Hematopoietic multipotent progenitor cell treated with erythropoietin and hydrocortisone succinate and interleukin-3 and kit ligand, for 17 days (in vitro differentiated cells): ENCODE results near the gene AMH.

Experiments
- DNase-seq: peaks from one replicate; pipeline ENCODE4 v3.0.0-alpha.2; 2015; ENCODE audit warnings: low spot score

AMH gene

DNA sequence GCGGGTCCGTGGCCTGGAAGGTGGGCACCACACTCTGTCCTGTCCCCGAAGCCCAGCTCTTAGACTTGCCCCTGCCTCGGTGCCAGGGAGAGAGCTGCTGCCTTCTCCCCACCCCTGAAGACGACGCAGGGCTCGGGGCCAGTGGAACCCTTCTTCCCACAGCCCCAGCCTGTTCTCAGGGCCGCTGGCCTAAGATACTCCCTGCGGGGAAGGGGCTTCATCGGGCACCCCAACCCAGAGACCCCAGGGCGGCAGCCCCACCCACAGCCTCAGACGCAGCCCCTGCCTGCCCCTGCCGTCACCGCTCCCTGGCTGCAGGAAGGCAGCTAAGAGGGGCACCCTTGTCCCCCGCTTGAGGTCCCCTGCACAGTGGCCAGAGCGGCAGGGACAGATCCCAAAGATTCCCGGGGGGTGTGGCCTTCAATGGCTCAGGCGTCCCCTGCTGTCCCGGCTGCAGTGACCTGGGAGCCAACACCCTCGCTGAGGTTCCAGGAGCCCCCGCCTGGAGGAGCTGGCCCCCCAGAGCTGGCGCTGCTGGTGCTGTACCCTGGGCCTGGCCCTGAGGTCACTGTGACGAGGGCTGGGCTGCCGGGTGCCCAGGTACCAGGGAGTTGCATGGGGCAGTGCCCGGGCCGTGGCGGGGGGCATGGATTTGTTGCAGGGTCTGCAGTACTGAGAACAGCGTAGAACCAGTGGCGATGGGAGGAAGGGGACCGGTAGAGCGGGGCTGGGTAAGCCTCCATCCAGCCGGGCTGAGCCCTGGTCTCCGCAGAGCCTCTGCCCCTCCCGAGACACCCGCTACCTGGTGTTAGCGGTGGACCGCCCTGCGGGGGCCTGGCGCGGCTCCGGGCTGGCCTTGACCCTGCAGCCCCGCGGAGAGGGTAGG lies 1.0 kb downstream of the AMH start:
- no peak for DNase-seq

DNA sequence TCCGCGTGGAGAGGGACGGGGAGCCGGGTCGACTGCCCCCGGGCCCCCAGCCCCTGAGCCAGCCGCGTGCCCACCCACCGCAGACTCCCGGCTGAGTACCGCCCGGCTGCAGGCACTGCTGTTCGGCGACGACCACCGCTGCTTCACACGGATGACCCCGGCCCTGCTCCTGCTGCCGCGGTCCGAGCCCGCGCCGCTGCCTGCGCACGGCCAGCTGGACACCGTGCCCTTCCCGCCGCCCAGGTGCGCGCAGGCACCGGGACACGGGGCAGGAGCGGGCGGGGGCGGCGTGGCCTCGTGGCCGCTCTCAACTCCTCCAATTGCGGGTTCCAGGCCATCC lies 1.6 kb downstream of the AMH start:
- DNase-seq = no peak

DNA sequence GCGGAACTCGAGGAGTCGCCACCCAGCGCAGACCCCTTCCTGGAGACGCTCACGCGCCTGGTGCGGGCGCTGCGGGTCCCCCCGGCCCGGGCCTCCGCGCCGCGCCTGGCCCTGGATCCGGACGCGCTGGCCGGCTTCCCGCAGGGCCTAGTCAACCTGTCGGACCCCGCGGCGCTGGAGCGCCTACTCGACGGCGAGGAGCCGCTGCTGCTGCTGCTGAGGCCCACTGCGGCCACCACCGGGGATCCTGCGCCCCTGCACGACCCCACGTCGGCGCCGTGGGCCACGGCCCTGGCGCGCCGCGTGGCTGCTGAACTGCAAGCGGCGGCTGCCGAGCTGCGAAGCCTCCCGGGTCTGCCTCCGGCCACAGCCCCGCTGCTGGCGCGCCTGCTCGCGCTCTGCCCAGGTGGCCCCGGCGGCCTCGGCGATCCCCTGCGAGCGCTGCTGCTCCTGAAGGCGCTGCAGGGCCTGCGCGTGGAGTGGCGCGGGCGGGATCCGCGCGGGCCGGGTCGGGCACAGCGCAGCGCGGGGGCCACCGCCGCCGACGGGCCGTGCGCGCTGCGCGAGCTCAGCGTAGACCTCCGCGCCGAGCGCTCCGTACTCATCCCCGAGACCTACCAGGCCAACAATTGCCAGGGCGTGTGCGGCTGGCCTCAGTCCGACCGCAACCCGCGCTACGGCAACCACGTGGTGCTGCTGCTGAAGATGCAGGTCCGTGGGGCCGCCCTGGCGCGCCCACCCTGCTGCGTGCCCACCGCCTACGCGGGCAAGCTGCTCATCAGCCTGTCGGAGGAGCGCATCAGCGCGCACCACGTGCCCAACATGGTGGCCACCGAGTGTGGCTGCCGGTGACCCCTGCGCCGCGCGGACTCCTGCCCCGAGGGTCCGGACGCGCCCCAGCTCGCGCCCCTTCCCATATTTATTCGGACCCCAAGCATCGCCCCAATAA lies 2.3 kb downstream of the AMH start:
- DNase-seq = no peak

DNA sequence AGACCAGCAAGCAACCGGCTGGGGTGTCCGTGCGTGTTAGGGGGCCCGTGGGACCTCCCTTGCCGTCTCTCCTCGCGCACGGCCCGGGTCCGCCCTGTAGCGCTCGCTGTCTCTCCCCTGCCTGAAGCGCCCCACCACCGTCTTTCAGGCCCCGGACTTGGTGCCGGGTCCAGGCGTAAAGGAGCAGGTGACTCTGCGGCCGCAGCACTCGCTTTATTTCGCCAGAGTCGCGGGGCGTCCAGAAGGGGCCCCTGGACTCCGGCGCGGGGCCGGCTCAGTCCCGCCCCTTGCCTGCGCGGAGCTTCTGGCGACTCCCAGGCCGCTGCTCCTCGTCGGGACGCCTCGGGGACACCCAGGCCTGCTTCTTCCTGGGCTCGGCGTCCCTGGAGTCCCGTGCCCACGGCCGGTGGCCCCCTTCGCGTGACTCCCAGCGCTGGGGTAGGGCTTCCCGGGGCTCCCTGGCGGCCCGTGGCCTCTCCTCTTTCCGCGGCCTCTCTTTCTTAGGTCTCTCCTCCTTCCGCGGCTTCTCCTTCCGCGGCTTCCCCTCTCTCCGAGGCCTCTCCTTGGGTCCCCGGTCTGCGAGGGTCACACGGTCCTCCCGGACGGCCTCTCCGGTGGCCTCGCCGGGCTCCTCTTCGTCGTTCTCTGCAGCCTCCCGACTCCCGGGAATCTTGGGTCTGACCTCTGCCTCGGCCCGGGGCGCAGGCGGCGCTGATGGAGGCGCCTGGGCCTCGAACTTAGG lies 3.1 kb downstream of the AMH start:
- no peak for DNase-seq

DNA sequence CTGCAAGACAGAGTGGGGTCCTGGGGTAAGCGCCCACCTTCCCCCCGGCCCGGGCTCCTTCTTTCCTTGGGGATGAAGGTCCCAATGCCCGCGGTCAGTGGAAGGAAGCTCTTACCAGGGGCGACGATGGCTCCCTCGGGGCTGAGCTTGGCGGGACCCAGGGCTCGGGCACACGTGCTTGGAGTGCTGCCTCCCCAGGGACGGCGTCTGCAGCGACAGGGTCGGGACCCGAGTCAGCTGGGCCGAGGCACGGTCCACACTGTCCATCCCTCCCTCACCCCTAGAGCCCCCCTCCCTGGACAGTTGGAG lies 3.6 kb downstream of the AMH start:
- no peak for DNase-seq

DNA sequence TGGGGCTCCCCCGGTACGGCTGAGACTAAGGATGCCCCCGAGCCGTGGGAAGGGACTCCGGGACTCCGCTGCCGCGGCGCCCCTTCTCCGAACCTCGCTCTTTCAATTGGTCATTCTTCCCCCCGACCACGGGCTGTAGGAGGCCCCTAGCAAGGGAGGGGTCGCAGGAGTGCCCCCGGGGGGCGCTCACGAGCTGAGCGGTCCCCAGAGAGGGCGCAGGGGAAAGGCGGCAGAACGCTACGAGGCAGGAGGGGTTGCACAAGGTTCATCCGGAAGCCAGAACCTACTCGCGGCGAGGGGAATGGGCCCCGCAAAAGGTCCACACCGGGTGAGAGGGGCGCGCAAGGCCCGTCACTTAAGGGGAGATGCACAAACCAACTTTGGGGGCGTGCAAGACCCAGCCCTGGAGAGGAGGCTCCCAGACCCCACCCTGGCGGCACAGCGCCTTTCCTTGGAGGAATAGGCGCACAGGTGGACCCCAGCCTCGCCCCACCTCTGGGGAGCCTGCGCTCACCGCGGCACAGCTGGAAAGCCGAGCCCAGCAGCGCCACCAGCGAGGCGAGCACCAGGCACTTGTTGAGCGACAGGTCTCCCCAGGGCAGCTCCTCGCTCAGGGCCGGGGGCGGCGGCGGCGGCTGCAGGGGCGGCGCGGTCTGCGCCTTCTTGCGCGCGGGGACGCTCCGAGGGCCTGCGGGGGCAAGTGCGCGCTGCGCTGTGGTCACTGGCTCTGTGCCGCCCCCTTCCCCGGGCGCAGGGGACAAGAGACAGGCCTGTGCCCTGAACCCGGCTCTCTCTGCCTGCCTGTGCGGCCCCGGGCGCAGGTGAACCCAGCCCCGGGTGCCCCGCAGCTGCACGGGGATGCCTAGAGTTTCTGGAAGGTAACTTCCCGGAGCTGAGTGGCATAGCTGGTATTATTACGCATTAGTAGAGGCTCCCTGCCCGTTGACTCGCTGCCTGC lies 4.3 kb downstream of the AMH start:
- DNase-seq = peak; percentile 18

DNA sequence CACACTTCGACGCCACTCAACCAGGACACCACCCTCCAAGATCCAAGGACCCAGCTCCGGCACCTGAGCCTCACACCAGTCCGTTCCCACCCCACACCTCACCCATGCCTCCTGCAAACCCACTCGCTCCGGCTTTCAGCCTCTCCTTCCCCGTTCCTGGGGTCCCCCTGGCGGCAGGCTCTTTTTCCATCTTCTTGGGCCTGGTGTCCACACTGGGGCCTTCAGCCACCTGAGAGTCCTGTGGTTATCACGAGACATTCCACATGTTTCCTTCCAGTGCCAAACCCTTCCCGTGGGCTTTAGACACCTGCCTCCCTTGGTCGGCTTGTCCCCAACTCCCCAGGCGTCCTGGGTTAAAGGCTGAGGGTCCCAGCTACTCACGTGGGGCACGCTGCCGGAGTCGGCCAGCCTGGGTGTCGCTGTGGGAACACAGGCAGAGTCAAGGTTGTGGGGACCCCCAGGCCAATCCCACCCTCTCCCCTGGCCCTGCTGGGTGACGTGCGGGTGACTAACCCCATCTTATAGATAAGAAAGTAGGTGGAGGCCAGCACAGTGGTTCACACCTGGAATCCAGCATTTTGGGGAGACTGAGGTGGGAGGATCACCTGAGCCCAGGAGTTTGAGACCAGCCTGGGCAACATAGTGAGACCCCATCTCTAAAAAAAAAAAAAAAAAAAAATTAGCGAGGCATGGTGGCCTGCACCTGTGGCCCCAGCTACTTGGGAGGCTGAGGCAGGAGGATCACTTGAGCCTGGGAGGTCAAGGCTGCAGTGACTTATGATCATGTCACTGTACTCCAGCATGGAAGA lies 5.1 kb downstream of the AMH start:
- peak; percentile 13 for DNase-seq

DNA sequence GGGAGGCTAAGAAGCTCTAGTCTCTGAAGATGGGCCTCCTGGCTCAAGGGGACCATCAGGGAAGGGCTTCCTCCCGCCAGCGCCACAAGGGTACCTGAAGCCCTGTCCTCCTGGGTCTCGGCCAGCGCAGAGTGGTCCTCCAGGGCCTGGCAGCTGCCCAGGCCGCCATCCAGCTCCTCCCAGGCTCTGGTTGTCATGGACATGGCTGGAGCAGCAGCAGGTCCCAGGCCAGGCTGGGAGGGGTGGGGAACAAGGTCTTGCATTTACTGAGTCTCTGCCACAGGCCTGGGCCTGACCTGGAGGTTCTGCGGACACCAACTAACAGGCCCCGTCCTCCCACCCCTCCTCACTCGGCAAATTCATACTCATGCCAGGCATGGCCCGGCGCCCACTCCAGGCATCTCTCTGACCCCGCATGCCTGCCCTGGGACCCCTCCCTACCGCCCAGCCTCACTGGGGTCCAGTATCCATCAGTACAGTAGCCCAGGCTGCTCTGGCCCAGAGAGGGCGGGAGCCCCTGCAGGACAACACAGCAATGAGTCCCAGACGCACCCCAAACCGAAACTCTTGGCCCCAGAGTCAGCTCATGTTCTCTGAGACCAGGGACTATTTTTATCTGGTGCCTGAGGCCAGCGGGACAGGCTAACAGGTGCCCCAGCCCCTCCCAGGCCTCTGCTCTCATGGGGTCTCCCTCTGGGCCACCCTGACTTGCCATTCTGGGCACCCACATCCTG lies 6.2 kb downstream of the AMH start:
- no peak for DNase-seq

DNA sequence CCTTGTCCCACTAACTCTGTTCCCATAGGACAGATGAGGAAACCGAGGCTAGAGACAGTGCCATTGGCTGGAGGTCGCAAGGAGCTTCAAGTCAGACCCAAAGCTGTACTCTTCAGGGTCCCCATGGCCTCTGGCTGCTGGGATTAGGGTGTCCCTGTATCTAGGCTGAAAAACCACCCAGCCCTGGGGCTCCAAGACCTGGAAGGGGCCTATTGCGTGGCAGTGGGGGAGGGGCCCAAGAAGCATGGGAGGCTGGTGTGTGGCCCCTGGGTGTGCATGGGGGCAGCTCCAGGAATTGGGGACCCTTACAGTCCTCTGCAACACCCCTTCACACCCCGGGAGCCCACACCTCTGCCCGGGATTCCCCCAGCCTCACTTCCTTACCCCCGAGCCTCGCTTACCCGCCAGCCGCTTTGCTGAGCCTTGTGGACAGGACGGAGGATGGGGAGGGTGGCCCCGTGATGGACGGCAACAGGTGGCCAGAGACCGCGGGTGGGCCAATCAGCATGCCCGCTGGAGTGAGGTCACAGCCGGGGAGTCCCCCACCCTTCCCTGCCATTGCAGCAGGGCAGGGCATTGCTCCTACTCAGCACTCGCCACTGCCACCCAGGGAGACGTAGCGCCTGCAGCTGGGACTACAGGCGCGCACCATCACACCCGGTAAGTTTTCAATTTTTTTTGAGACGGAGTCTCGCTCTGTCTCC lies 7.0 kb downstream of the AMH start, which contains the start of gene JSRP1:
TSS of gene JSRP1 (minus strand) at position 436 of the 704 bp plus-strand sequence. CDS start 1,103 bp downstream, outside the sequence.
- DNase-seq = no peak

DNA sequence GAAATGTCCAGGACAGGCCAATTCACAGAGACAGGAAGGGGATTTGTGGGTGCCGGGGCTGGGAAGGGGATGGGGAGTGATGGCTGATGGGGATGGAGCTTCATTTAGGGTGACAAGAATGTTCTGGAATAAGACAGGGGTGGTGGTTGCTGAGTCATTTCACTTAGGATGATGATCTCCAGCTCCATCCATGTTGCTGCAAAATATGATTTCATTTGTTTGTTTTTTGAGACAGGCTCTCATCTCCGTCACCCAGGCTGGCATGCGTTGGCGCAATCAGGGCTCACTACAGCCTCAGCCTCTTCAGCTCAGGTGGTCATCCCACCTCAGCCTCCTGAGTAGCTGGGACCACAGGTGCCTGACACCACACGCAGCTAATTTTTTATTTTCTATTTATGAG lies 10.2 kb downstream of the AMH start:
- no peak for DNase-seq

DNA sequence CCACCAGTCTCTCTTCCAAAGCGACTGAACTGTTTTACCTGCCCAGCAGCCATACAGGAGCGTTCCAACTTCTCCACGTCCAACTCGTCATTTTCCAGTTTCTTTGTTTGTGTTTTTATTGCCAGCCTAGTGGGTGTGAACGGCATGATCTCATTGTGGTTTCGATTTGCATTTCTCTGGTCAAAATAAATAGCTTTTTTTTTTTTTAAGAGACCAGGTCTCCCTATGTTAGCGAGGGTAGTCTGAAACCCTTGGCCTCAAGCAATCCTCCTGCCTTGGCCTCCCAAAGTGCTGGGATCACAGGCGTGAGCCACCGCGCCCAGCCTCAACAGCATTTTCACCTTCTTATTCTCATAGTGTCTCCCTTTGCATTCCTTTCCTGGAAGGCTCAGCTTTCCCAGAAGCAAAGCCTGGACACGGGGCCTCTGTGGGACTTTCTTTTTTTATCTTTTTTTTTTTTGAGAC lies 11.2 kb downstream of the AMH start:
- DNase-seq = no peak

DNA sequence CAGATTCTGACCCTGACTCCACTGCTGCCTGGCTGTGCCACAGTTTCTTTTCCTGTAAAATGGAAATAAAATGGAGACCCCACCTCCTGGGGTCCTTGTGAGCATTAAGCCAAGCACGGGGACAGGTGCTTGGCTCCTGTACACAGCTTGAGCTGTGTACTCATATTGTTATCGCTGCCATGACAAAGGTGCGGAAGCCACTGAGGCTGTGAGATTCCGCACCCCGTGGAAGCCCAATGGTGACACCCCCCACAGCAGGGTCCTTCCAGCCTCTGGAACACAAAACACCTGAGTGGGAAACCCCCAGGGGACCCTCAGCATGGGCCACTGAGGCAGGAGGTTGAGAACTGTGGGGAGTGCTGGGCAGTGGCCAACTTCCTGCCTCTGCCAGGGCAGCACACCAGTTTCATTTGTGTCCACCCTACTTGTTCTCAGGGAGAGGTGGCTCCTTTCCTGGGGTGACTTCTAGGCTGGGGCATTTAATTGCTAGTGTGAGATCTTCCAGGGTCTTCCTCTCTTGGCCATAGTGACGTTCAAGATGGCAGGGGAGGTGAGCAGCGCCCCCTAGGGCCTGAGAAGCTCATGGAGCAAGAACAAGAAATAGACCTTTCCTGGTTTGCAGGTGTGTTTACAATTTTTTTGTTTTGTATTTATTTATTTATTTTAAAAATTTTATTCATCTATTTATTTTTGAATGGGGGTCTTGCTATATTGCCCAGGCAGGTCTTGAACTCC lies 12.5 kb downstream of the AMH start:
- peak; percentile 76 for DNase-seq

DNA sequence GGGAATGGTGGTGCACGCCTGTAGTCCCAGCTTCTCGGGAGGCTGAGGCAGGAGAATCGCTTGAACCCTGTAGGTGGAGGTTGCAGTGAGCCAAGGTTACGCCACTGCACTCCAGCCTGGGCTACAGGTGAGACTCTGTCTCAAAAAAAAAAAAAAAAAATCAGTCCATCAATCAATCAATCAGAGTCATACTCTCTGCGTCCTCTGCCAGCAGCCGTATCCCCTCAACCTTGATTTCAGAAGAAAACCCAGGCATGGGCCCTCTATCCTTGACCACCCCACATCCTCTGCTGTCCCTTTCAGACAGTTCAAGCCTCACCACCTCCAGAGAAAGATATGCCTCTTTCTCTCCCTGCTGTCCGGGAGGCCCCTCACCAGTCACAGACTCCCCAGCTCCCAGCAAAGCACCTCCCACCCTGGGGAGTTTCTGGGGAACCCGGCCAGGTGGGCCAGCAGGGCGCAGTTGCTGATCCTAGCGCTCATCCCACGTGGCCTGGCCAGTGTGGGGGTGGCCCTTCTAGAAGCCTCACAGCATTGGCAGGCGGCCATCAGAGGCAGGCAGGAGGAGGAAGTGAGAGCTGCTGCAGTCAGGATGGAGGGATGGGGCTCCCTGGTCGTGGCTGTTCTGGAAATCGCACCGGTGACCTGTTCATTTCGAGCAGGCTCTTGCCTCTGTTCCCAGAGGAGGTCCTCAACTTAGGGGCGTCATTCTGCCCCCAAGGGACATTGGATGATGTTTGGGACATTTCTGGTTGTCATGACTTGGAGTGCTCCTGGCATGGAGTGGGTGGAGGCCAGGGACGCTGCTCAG lies 17.3 kb downstream of the AMH start:
- peak; percentile 93 for DNase-seq

DNA sequence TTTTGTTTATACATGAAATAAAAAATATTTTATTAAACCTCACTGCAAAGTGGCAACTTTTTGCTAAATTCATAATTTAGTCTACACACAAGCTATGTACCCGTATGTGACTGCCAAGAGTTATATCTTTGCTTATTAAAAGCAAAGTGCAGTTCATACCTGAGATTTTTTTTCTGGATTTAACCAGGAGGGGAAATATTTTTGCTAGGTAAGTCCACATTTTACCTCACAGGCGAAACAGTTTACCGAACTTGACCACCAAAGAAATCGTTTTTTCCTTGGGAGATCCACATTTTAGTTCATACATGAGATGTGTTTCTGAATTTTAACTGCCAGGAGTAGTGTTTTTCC lies 19.3 kb downstream of the AMH start:
- DNase-seq = no peak

DNA sequence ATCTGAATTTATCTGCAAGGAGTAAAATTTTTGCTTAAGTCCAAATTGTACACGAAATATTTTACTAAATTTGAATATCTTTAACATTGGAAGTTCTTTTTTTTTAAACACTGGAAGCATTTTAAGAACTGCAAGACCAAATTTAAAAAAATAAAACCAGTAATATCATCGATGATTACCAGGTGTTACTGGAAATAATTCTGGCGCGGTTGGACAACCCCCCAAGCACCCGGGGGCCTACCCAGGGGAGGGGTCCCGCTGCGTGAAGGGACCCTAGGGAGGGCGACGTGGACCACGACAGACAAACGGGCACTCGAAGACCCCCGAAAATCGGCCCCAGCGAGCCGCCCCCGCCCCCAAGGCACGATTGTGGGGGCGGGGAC lies 19.7 kb downstream of the AMH start:
- no peak for DNase-seq

DNA sequence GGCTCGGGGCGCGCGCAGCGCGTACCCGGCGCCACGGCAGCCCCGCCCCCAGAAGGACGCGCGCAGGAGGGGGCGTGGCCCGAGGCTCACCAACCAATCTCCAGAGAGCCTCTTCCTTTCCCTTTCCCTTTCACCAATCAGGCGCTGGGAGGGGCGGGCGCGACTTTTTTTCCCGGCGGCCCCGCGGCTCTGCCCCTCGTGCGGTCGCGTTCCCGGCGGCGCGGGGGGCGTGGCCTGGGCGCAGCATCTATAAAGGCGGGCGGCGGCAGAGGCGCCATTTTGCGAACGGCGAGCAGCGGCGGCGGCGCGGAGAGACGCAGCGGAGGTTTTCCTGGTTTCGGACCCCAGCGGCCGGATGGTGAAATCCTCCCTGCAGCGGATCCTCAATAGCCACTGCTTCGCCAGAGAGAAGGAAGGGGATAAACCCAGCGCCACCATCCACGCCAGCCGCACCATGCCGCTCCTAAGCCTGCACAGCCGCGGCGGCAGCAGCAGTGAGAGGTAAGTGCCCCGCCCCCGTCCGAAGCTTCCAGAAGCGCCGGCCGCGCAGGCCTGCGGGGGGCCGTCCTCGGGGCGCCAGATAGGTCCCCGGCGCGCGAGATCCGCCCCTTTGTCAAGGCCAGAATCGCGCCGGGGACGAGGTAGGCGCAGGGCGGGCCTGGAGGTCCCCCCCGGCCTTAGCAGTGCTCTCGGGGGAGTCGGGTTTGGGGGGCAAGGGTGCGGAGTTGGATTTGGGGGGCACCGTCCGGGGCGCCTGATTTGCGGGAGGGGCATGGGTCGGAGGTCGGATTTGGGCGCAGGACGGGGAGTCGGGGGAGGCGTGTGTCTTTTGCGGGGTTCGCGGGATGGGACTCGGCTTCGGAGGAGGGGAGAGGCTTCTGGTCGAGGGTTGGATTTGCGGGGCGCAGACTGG lies 20.4 kb downstream of the AMH start:
- peak; percentile 98 for DNase-seq

DNA sequence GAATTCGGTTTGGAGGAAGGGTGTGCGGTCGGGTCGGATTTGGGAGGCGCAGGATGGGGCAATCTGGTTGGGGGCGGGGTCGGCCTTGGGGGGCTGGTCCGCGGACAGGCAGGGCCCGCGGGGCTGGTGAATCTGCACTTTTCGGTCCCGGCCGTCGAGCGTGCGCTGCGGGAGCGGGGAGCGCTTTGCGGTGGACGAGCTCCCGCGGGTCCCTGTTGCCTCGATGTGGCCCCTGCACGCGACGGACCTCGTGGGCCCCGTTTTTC lies 21.0 kb downstream of the AMH start:
- peak; percentile 71 for DNase-seq
